Fibroblast of lung (primary cell): Measurements from ENCODE around the gene NFE2. TPM values are rescaled to one million over a fixed set of nuclear protein-coding genes. Genes with fewer than 3 reads are reported as not detected.
A peak's percentile ranks its signal among the peaks of the same experiment; 100 is the strongest.

ENCODE experiments used
- DNase-seq, 2 donors: peaks; one replicate each; pipeline versions ENCODE4 v3.0.0 to v3.0.0-alpha.2; 2010; ENCODE audit warnings: low read depth in 2 of 2
- H2AFZ ChIP-seq: 2 replicates; pipeline ENCODE4 v1.5.1; 2012; ENCODE audit warnings: low read length, control low read depth, inconsistent platforms
- H3K27ac ChIP-seq: 2 replicates; pipeline ENCODE4 v1.5.1; 2011; ENCODE audit warnings: low read length, control low read depth; ENCODE audit not compliant: insufficient read depth
- H3K27me3 ChIP-seq: 2 replicates; pipeline ENCODE4 v1.5.1; 2011; ENCODE audit warnings: mild to moderate bottlenecking, low read length; ENCODE audit not compliant: control insufficient read depth, insufficient read depth
- H3K36me3 ChIP-seq: 2 replicates; pipeline ENCODE4 v1.5.1; 2011; ENCODE audit warnings: low read length; ENCODE audit not compliant: control insufficient read depth, insufficient read depth
- H3K4me1 ChIP-seq: 2 replicates; pipeline ENCODE4 v1.5.1; 2011; ENCODE audit warnings: low read length; ENCODE audit not compliant: control insufficient read depth, insufficient read depth; ENCODE audit errors: extremely low read depth
- H3K4me2 ChIP-seq: 2 replicates; pipeline ENCODE4 v1.5.1; 2011; ENCODE audit warnings: low read length, control low read depth; ENCODE audit not compliant: insufficient read depth; ENCODE audit errors: extremely low read depth
- H3K4me3 ChIP-seq, 4 experiments: fragments of 200-600 bp in 1 of 4; sonication (generic) in 1 of 4; replicated peaks in 1 of 4; 2 replicates each; pipeline ENCODE4 v1.5.1; 2011 to 2016; ENCODE audit warnings: low read length in 4 of 4, low read depth in 3 of 4, mild to moderate bottlenecking in 3 of 4, control low read depth in 2 of 4, inconsistent platforms in 1 of 4, mixed read lengths in 1 of 4; ENCODE audit not compliant: insufficient read depth in 1 of 4; ENCODE audit errors: control extremely low read depth in 1 of 4
- H3K79me2 ChIP-seq: 2 replicates; pipeline ENCODE4 v1.5.1; 2012; ENCODE audit warnings: mild to moderate bottlenecking, low read length, inconsistent platforms; ENCODE audit not compliant: control insufficient read depth, insufficient read depth
- H3K9ac ChIP-seq: 2 replicates; pipeline ENCODE4 v1.5.1; 2011; ENCODE audit warnings: mild to moderate bottlenecking, low read length, control low read depth; ENCODE audit not compliant: insufficient read depth
- H3K9me3 ChIP-seq: 2 replicates; pipeline ENCODE4 v1.5.1; 2012; ENCODE audit warnings: low read depth, low read length; ENCODE audit not compliant: control insufficient read depth, insufficient read depth
- H4K20me1 ChIP-seq: 2 replicates; pipeline ENCODE4 v1.5.1; 2011; ENCODE audit warnings: low read length; ENCODE audit not compliant: control insufficient read depth, insufficient read depth; ENCODE audit errors: extremely low read depth
- EZH2 ChIP-seq: IDR thresholded peaks from 2 replicates; pipeline ENCODE4 v1.5.1; 2012; ENCODE audit warnings: low read length, control low read depth, mild to moderate bottlenecking; ENCODE audit errors: missing control alignments
- polyA plus RNA-seq, 2 donors: library from polyadenylated mRNA; depleted of rRNA in 1 of 2; stranded (reverse) in 1 of 2; unstranded in 1 of 2; fragments of >200 nt; gene quantifications; 2 replicates each; pipeline ENCODE4 v1.2.1, GENCODE V29; 2011 to 2012; ENCODE audit warnings: missing spikeins in 1 of 2
- total RNA-seq: library from RNA; depleted of rRNA; stranded (reverse); fragments of >200 nt; gene quantifications from 2 replicates; pipeline ENCODE4 v1.2.1, GENCODE V29; 2014
- TF ChIP-seq, protein P1 (sequence below), 2 donors: IDR thresholded peaks in 1 of 2; conservative IDR thresholded peaks in 1 of 2; 1 replicate in 1 of 2; 2 replicates in 1 of 2; pipeline ENCODE4 v1.5.1; 2011 to 2012; ENCODE audit warnings: low read length in 2 of 2, control low read depth in 1 of 2, inconsistent platforms in 1 of 2, low read depth in 1 of 2, mild to moderate bottlenecking in 1 of 2

The NFE2 gene
- total and polyA plus RNA-seq, 2 donors (not counting 1 experiment from before 2014, with no cell fraction given) = 0.17 to 0.34 TPM

DNA sequence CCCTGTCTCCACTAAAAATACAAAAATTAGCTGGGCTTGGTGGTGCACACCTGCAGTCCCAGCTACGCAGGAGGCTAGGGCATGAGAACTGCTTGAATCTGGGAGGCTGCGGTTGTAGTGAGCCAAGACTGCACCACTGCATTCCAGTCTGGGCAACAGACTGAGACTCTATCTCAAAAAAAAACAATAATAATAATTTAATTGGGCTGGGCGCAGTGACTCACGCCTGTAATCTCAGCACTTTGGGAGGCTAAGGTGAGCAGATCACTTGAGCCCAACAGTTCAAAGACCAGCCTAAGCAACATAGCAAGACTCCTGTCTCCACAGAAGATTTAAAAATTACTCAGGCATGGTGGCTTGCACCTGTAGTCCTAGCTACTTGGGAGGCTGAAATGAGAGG, 47.6 kb downstream of the NFE2 start:
- no peak overlapping the region for H2AFZ ChIP-seq
- TF ChIP-seq EZH2 = no peak
- TF ChIP-seq, protein P1, sequence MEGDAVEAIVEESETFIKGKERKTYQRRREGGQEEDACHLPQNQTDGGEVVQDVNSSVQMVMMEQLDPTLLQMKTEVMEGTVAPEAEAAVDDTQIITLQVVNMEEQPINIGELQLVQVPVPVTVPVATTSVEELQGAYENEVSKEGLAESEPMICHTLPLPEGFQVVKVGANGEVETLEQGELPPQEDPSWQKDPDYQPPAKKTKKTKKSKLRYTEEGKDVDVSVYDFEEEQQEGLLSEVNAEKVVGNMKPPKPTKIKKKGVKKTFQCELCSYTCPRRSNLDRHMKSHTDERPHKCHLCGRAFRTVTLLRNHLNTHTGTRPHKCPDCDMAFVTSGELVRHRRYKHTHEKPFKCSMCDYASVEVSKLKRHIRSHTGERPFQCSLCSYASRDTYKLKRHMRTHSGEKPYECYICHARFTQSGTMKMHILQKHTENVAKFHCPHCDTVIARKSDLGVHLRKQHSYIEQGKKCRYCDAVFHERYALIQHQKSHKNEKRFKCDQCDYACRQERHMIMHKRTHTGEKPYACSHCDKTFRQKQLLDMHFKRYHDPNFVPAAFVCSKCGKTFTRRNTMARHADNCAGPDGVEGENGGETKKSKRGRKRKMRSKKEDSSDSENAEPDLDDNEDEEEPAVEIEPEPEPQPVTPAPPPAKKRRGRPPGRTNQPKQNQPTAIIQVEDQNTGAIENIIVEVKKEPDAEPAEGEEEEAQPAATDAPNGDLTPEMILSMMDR (conservative IDR thresholded peaks at IDR 0.05 in 1 of 2, IDR thresholded peaks at IDR 0.05 in 1 of 2; ENCODE audit: low read depth in 1 of 2, low read length in 2 of 2) = no peak
- H3K27me3 ChIP-seq = no peaks in the 10 kb centered on the region
- H3K79me2 ChIP-seq = peaks cover 25% of the 10 kb centered on the region
- no peak overlapping the region for H3K27ac ChIP-seq
- H3K36me3 ChIP-seq = peaks cover 5% of the 10 kb centered on the region
- H3K4me2 ChIP-seq = no peak overlapping the region
- H4K20me1 ChIP-seq = no peaks in the 10 kb centered on the region
- no peak overlapping the region for H3K9ac ChIP-seq
- no peak for DNase-seq
- H3K4me3 ChIP-seq = no peak overlapping the region
- H3K4me1 ChIP-seq = no peaks in the 10 kb centered on the region
- no peaks in the 10 kb centered on the region for H3K9me3 ChIP-seq

DNA sequence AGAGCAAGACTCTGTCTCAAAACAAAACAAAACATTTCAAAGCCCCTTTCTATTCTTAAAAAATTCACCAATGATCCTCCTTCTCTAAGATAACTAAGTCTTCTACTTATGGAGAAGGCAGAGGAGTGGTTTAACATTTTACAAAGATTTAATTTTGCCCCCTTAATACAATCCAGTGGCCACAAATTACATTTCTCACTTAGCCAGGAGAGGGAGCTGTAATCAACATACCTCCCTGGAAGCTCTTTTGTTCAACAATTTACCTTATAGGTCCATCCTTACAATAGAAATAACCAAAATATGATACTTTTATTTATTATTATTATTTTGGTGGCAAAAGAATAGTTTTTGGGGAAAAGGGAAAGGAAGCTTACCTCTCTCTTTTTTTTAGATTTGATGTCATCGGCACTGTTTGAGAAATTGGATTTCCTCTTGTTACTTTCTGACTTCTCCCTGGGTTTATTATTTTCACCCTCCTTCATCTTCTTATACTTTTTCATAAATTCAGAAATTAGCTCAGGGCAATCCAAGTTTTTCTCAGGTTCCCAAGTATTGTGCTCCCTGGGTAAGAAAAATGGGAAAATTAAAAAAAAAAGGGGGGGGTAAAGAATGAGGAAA, 49.0 kb downstream of the NFE2 start:
- TF ChIP-seq, protein P1 (conservative IDR thresholded peaks at IDR 0.05 in 1 of 2, IDR thresholded peaks at IDR 0.05 in 1 of 2; ENCODE audit: low read depth in 1 of 2, low read length in 2 of 2) = peak; percentile 72 to 73
- TF ChIP-seq EZH2 = no peak
- Histone ChIP-seq H3K4me3 (no peak overlapping the region), H3K9ac (no peak overlapping the region), H4K20me1 (no peaks in the 10 kb centered on the region), H3K4me1 (no peaks in the 10 kb centered on the region), H3K4me2 (no peak overlapping the region), H3K9me3 (no peaks in the 10 kb centered on the region), H3K36me3 (peaks cover 5% of the 10 kb centered on the region), H3K27me3 (no peaks in the 10 kb centered on the region), H2AFZ (no peak overlapping the region), H3K27ac (no peak overlapping the region), H3K79me2 (peaks cover 21% of the 10 kb centered on the region)
- DNase-seq = peak; percentile 35 to 64

DNA sequence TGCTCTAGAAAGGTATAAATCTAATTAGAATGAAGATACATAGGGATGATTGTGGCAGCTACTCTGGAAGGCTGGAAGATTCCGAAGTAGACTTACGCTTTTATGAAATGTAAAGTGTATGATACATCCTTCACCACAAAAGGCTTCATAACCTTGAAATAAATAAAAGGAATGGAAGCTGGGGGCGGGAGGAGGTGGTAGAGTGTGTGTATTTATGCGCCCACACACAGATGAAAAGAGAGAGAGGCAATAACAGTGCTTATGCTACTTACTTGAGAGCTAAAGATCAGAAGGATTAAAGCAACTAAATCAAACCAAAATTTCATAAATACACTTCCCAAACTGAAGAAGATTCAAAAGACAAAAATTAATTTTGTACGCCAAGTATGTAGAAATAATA, 51.3 kb downstream of the NFE2 start:
- Histone ChIP-seq H4K20me1 (no peaks in the 10 kb centered on the region), H3K27me3 (no peaks in the 10 kb centered on the region), H3K79me2 (peaks cover 6% of the 10 kb centered on the region), H3K36me3 (no peaks in the 10 kb centered on the region), H3K9ac (no peak overlapping the region), H3K4me1 (no peaks in the 10 kb centered on the region), H2AFZ (no peak overlapping the region), H3K27ac (no peak overlapping the region), H3K4me3 (no peak overlapping the region), H3K4me2 (no peak overlapping the region), H3K9me3 (no peaks in the 10 kb centered on the region)
- TF ChIP-seq EZH2 = no peak
- TF ChIP-seq, protein P1 (conservative IDR thresholded peaks at IDR 0.05 in 1 of 2, IDR thresholded peaks at IDR 0.05 in 1 of 2; ENCODE audit: low read depth in 1 of 2, low read length in 2 of 2) = no peak
- DNase-seq = no peak
